NCI-H1105 treated with DMSO at 0.1 percent for 48 hours (cell line): Measurements from ENCODE around the gene DGKB.
"Not testable (repeated sequence)": the region's sequence is repeated elsewhere in the genome, so short reads cannot be mapped to it uniquely, and the experiment has no call there.

ENCODE experiments used
- DNase-seq: peaks from one replicate; lab custom pipeline; 2025; lab: John Stamatoyannopoulos, UW

The DGKB gene

DNA sequence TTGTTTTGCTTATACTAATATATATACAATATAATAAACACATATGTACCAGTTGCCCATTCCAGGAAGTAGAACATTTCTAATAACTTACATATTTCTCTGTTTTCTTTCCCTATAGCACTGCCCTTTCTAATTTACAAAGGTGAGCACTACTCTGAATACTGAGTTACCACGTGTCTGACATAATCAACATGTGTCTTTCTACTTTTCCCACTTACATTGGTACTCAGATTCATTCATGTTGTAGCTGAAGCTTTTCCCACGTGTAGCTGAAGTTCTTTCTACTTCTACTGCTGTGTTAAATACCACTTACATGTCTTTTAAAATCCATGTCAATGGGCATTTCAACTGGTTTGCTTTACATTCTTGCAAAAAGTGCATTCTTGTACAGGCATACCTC, 317.3 kb downstream of the DGKB start:
- no peak for DNase-seq

DNA sequence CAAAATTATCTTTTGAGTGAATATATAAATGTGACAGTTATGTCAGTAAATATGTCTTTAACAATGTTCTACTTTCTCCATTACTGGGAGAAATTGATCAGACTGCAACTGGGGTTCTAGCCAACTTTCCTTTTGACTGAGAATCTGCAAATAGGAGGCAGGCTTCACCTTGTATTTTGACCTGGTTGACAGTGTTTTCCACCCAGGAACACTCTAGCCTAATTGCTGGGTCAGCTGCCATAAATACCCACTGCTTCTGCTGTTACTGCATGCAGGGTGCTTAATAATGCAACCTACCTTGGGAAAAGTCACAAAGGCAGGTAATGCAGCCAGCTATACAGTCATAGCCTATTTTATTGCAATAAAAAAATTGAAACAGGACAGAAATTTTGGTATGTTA, 319.0 kb downstream of the DGKB start:
- no peak for DNase-seq

DNA sequence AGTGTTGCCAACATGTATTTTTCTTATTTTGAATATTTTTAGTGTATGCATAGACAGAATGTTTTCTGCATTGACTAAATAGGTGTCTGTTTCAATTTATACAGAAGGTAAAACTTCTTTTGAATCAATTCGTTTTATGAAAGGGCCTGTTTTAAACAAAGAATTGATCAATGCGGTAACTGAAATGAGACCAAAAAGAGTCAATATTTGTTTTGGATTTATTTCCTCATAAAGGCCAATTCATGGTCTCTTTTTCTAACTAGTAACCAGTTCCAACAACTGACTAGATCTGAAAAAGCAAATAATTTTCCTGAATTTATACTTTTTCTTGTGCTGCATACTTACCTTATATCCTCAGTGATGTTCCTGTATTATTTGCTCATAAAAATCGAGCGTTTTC, 320.5 kb downstream of the DGKB start:
- DNase-seq, result no peak

DNA sequence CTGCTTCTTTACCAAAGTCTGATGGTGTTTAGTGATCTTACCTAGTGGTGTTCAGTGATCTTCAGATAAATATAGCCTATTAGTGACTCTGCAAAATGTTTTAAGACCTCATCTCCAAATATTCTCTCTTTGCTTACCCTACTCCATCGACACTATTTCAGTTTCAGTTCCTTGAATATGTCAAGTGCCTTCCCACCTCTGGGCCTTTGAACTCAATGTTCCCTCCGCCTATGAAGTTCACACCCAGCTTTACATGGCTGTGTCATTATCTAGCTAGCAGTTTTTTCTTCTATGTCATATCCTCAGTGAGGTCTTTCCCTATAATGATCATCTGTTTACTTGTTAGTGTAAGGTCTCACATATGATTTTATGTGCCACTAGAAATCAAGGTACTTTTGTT, 322.6 kb downstream of the DGKB start:
- DNase-seq, result no peak

DNA sequence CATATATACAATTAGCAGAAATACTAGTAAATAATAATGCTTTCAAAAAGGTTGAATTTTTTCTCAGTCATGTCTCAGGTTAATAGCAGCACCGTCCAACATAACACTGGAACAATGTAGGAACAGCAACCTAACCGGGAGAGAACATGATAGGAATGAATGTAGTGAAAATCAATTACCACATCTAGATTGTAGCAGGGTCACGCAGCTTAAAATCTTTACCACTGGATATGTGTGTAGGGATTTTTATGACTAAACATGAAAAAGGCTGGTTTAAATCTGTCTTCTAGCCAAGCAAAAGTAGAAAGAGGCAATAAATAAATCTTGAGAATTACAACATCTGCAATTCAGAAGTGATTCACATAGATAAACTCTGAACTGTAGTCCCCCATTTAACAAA, 326.0 kb downstream of the DGKB start:
- no peak for DNase-seq

DNA sequence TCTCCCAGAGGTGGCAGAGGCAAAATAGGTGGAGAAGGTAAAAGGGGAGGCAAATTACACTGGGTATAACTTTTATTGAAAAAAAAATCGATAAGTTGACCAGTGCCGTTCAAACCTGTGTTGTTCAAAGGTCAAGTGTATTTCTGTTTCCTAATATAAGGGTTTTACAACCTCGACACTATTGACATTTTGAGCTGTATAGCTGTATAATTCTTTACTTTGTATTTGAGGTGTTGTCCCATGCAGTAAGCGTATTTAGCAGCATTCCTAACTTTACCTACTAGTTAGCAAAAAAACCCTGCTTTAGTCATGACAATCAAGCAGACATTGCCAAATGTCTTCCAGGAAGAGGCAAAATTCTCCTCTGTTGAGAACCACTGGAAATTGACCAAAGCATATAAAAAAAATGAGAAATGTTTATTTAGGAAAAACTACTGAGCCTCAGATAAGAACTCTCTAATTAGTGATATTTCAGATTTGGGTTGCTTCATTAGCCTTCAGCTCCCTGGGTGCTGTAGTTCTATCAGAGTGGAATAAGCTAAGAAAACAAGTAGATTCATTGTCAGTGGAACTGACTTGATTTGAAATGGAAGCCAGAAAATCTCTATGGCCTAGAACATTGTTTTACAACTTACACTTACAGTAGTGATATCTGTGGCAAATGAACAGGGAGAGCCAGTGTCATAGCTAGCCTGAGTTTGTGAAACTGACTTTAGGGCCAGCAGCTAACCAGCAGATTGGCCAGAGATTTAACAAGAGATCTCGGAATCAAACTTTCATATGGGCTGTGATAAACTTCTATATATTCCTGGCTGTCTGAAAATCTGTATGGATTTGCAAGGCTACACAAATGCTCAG, 331.6 kb downstream of the DGKB start:
- DNase-seq, result no peak

DNA sequence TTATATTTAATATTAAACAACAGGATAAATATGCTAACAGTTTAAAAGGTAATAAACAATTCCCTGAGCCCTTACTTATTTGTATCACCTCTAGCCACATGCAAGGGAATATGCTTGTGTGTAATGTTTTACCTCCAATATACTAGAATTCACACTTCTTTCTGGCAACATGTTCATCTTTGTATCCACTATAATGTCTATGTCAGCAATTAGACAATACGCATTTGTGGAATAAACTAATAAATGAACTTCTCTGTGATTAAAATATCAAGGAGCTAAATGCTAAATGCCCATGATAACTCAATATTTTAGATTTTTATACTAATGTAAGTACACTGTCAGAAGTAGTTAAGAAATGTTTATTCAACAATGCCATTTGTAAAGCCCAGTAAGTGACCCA, 350.5 kb downstream of the DGKB start:
- DNase-seq, result no peak

DNA sequence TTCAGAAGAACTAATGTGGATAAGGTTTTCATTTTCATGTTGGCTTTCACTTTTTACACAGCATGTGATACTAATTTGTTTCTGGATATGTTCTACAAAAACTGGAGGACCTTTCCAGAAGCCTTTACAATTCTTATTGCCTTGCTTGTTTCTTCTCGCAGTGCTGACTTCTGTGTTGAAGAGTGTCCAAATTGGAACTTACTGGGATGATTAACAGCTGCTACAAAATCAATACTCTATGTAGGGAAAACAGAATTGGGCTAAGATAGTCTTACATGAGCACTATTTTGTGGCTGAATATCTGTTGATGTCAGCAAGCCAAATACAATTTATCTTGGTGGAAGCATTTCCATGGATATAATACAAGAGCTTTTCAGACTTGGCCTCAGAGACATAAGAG, 351.2 kb downstream of the DGKB start:
- no peak for DNase-seq

DNA sequence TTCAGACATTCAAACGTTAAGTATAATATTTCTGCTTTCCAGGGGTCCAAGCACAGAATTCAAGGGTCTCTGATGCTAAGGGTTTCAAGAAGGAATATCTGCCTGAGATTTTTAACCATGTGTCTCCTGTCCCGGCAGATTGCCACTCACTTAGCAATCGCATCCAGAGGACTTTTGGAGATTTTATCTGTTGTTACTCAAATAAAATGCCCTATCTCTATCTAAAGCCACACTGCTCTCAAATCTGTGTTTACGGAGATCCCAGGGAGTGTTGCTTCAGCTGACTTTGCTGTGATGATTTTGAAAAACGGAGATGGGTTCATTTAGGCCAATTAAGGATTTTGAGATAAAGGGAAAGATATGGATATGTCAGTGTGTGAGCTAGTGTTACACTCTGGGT, 359.9 kb downstream of the DGKB start:
- no peak for DNase-seq

DNA sequence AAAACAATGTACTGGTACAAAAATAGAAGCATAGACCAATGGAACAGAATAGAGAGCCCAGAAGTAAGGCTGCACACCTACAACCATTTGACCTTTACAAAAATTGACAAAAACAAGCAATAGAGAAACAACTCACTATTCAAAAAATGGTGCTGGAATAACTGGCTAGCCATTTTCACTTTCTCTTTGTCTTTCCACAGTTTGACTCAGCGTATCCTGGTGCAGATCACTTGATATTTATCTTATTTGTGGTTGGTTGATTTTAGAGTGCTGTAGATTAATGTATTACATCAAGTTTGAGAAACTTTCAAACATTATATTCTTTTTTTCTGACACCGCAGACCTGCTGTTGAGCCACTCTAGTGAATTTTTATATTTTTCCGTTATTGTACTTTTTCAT, 381.4 kb downstream of the DGKB start:
- DNase-seq, result no peak

DNA sequence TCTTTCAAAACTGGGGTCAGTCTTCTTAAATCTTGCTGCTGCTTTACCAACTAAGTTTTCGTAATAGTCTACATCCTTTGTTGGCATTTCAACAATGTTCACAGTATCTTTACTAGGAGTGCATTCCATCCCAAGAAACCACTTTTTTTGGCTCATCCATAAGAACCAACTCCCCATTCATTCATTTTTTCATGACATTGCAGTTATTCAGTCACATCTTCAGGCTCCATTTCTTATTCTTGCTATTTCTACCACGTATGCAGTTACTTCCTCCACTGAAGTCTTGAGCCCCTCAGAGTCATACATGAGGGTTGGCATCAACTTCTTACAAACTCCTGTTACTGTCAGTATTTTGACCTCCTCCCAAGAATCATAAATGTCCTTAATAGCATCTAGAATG, 392.3 kb downstream of the DGKB start:
- DNase-seq, result no peak

DNA sequence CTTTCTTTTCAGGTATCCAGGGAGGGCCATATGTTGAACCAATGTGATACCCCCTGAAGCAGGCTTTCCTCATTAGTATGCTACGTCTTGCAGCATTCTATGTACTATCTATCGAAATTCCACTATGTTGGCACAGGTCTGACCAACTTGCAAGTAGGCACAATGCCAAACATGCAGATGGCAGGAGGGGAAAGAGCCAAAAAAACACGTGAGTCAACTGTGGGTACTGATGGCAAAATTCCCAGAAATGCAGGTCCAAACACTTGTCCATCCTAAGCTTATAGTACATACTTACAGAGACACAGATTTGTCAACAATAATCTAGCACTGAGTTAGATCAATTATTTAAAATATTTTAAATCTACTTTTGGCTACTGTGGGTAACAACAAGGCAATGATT, 394.9 kb downstream of the DGKB start:
- peak; percentile 98 for DNase-seq

DNA sequence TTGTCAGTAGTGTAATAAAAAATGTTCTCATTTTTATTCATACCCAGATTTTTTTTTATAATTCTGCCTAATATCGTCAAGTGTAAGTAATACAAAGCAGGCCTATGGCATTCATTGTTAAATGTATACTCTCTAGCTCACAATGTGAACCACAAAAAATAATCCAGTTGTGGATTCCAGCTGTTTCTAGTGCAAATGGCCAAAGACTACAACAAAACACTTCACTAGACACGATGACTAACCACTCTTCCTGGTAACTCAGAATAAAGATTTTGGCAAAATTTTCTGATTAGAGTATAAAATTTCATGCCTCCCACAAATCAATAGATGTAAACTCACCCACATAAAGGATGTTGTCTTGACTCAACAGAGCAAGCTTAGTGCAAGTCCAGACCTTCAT, 396.6 kb downstream of the DGKB start:
- DNase-seq, result no peak

DNA sequence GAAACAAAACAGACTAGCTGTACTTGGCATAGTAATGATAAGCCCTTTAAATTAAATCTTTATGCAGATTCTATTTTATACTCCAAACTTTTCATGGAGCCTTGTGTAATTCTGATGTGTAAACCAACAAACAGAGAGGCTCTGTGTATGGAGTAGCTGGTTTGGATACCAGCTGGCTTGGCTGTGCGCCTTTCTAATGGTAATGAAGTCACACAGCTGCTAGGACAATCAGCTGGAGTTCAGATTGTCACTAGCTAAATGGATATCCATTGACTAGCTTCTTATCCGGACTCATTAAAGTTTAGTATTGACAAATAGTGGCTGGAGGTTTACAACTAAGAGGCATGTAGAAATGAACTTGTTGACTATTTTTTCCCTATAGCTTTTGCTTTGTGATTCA, 398.4 kb downstream of the DGKB start:
- DNase-seq, result peak; percentile 76

DNA sequence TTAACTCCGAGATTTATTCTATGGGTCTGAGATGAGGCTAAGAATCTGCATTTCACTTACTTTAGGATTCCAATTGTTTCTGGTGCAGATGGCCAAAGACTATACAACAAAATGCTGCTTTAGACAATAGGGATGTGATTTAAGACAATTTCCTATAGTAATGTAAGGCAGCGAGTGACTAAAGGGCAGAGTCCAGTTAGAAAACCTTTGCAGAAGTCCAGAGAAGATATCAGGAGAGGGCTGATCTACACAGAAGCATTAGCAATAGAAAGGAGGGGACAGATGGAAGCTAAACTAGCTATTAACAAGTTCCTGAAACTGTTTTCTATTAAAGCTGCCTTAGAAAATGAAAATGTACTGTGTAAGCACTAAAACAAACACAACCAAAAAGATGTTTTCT, 398.9 kb downstream of the DGKB start:
- no peak for DNase-seq

DNA sequence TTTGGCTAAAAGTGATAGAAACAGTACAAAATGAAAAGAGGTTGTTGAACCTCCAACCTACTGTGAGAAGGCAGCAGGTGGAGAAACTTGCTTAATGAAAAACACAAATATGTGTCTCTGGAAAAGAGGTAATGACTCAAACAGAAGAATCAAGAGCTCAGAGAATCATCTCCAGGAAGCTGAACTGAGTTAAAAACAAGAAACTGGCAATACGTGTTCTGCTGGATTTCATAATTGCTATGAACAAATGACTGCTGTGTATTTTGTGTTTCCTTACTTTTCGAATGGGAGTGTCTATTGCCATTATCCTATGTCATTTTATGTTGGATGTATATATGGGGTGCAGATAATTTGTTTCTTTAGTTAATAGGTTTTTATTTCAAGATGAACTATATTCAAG, 401.1 kb downstream of the DGKB start:
- DNase-seq, result no peak

DNA sequence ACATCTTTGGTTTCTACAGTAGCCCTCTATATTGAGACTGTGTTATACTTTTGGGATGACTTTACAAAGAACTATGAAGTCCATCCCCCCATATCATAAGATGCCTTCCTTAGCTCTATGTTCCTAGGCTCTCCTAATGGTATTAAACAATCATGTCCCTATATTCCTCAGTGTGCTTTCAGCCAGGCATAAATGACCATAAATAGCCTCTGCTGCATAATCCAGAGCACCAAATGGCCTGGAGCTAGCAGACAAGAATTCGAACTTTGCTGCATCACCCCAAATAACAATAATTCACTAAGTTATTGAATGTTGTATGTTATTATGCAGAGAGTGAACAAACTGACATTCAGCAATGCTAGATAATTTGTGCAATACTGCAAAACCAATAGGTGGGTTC, 405.2 kb downstream of the DGKB start:
- DNase-seq, result no peak

DNA sequence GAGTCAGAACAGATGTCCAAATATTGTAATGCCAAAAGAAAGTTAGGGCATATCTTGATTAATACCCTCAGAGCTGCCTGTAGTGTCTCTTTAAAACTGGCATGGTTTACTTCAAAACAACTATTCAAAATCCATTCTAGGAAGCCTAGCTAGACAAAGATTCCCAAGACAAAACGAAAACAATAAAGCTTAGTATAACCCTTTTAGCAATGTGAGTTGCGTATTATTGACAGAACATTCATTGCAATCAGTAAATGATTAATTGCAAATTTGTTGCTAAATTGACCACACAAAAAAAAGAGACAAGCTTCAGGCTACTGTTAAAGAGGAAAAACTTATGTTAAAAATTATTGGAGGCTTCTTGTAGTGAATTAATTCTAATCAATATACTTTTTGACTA, 406.9 kb downstream of the DGKB start:
- DNase-seq, result no peak

DNA sequence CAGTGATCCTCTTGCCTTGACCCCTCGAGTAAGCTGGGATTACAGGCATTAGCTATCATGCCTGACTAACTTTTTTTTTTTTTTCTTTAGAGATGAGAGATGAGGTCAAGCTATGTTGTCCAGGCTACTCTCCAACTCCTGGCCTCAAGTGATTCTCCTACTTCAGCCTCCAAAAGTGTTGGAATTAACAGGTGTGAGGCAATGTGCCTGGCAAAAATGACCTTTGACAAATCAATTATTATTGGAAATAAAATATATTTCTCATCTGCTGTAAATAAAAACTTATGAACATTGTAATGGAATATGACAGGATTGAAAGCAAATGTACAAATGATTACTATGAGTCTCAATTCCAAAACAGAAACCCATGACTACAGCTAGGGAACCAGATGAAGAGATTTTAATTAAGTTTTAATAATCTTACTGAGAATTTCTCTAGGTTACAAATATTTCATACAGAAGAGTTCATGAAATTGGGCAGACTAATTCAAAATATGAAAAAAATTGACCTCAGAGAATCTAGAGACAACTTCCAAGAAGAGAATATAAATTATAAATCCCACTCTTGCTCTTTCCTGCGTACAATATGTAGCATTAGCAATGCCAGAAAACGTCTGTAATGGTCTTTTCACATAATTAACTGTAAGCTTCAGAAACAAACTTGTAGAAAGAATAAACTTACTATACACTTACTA, 414.7 kb downstream of the DGKB start:
- DNase-seq, result no peak

DNA sequence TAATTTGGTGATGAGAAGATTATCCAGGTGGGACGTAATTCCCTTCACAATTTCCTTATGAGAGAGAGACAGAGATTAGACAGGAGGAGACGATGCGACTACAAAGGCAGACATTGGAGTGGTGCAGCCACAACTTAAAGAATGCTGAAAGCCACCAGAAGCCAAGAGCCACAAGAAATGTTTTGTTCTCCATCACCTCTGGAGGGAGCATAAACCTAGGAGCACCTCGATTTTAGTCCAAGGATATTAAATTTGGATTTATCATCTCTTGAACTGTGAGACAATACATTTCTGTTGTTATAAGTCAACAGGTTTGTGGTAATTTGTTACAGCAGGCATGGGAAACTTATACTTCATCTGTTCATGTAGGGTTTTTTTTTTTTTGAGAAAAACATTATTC, 418.9 kb downstream of the DGKB start:
- no peak for DNase-seq

DNA sequence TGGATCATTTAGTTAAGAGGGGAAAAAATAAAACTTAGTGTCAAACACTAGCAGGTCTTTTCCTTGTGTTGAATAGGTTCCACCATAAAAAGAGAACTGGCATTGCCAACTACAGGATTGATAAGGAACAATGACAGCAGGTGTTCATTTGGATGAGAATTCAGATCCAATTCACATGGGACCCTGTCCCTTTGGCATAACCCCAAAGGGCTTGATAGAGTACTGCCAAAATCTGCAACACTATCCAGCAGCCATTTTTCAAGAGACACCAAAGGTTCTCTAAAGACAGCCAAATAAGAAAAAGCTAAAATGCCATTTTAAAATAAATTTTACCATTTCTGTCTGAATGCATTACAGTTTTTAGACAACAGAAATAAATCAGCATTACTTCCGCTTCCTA, 422.3 kb downstream of the DGKB start:
- peak; percentile 70 for DNase-seq

DNA sequence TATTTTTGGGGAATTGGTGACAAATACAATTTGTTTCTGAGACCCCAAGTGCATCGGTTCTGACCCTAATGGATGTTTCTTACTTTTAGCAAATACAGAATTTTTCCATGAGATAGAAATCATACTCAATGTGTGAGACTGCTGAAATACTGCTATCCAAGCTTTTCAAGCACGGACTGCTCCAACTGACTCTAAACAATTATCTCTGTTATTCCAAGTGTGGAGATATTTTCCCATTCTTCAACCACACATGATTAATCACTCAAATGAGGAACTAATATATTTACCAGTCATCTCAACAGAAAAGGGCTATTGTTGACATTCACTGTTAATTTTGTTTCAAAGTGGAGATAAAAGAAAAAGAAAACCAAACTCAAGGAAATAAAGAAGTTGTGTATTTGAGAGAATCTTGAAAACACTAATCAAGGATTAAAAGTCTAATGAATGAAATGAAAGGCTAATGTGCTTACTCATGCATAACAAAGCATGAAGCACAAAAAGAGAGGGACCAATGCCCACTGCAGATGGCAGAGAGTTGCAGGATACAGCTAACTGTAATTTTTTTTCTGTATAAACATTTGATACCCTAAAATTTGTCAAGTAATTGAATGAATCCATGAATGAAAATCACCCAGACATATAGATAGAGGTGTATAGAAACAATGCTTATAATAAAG, 423.6 kb downstream of the DGKB start:
- peak; percentile 29 for DNase-seq

DNA sequence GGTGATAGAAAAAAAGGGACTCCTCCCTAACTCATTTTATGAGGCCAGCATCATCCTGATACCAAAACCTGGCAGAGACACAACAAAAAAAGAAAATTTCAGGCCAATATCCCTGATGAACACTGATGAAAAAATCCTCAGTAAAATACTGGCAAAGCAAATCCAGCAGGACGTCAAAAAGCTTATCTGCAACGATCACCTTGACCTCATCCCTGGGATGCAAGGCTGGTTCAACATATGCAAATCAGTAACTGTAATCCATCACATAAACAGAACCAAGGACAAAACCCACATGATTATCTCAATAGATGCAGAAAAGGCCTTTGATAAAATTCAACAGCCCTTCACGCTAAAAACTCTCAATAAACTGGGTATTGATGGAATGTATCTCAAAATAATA, 440.8 kb downstream of the DGKB start:
- not testable (repeated sequence) for DNase-seq
